ENCODE data around the gene PPP2R5E. TPM values are rescaled to one million over a fixed set of nuclear protein-coding genes. Genes with fewer than 3 reads are reported as not detected.

The PPP2R5E gene
- total and polyA plus RNA-seq, 2 donors (not counting 1 experiment from before 2014, with no cell fraction given): 18.5 to 38.8 TPM

GRCh38 chr14:63428486-63428885, 114.7 kb downstream of the PPP2R5E start:
- no peaks in the 10 kb centered on the region for H4K20me1 ChIP-seq (ENCODE audit: control insufficient read depth, extremely low read depth, insufficient read depth, low read length)
- DNase-seq (ENCODE audit: low read depth in 2 of 2): no peak
- no peaks in the 10 kb centered on the region for H3K36me3 ChIP-seq (ENCODE audit: control insufficient read depth, insufficient read depth, low read length)
- no peak for TF ChIP-seq CTCF (conservative IDR thresholded peaks at IDR 0.05 in 1 of 2, IDR thresholded peaks at IDR 0.05 in 1 of 2; ENCODE audit: low read depth in 1 of 2, low read length in 2 of 2)
- TF ChIP-seq EZH2 (IDR thresholded peaks at IDR 0.05; ENCODE audit: low read length, missing control alignments): no peak
- no peak overlapping the region for H2AFZ ChIP-seq (ENCODE audit: low read length)
- H3K4me1 ChIP-seq (ENCODE audit: control insufficient read depth, extremely low read depth, insufficient read depth, low read length): no peaks in the 10 kb centered on the region
- no peaks in the 10 kb centered on the region for H3K27me3 ChIP-seq (ENCODE audit: control insufficient read depth, insufficient read depth, low read length)
- H3K4me3 ChIP-seq (replicated peaks in 1 of 4; ENCODE audit: control extremely low read depth in 1 of 4, insufficient read depth in 1 of 4, low read depth in 3 of 4, low read length in 4 of 4): no peak overlapping the region
- H3K79me2 ChIP-seq (ENCODE audit: control insufficient read depth, insufficient read depth, low read length): peaks cover 13% of the 10 kb centered on the region
- H3K4me2 ChIP-seq (ENCODE audit: extremely low read depth, insufficient read depth, low read length): no peak overlapping the region
- no peak overlapping the region for H3K27ac ChIP-seq (ENCODE audit: insufficient read depth, low read length)
- H3K9me3 ChIP-seq (ENCODE audit: control insufficient read depth, insufficient read depth, low read depth, low read length): no peaks in the 10 kb centered on the region
- H3K9ac ChIP-seq (ENCODE audit: insufficient read depth, low read length): no peak overlapping the region

GRCh38 chr14:63426838-63427352, 116.3 kb downstream of the PPP2R5E start:
- Histone ChIP-seq H2AFZ (ENCODE audit: low read length) (no peak overlapping the region), H3K36me3 (ENCODE audit: control insufficient read depth, insufficient read depth, low read length) (no peaks in the 10 kb centered on the region), H3K4me1 (ENCODE audit: control insufficient read depth, extremely low read depth, insufficient read depth, low read length) (no peaks in the 10 kb centered on the region), H4K20me1 (ENCODE audit: control insufficient read depth, extremely low read depth, insufficient read depth, low read length) (no peaks in the 10 kb centered on the region), H3K4me2 (ENCODE audit: extremely low read depth, insufficient read depth, low read length) (no peak overlapping the region), H3K9me3 (ENCODE audit: control insufficient read depth, insufficient read depth, low read depth, low read length) (no peaks in the 10 kb centered on the region), H3K4me3 (replicated peaks in 1 of 4; ENCODE audit: control extremely low read depth in 1 of 4, insufficient read depth in 1 of 4, low read depth in 3 of 4, low read length in 4 of 4) (no peak overlapping the region), H3K9ac (ENCODE audit: insufficient read depth, low read length) (no peak overlapping the region), H3K79me2 (ENCODE audit: control insufficient read depth, insufficient read depth, low read length) (peaks cover 4% of the 10 kb centered on the region), H3K27ac (ENCODE audit: insufficient read depth, low read length) (no peak overlapping the region), H3K27me3 (ENCODE audit: control insufficient read depth, insufficient read depth, low read length) (no peaks in the 10 kb centered on the region)
- peak in 1 of 2 donors; percentile 45 for DNase-seq (ENCODE audit: low read depth in 2 of 2)
- TF ChIP-seq EZH2 (IDR thresholded peaks at IDR 0.05; ENCODE audit: low read length, missing control alignments) (no peak), CTCF (conservative IDR thresholded peaks at IDR 0.05 in 1 of 2, IDR thresholded peaks at IDR 0.05 in 1 of 2; ENCODE audit: low read depth in 1 of 2, low read length in 2 of 2) (no peak)

- Histone ChIP-seq H3K4me1 (ENCODE audit: control insufficient read depth, extremely low read depth, insufficient read depth, low read length) (no peaks in the 10 kb centered on the region), H3K4me3 (replicated peaks in 1 of 4; ENCODE audit: control extremely low read depth in 1 of 4, insufficient read depth in 1 of 4, low read depth in 3 of 4, low read length in 4 of 4) (no peak overlapping the region), H3K27me3 (ENCODE audit: control insufficient read depth, insufficient read depth, low read length) (no peaks in the 10 kb centered on the region), H4K20me1 (ENCODE audit: control insufficient read depth, extremely low read depth, insufficient read depth, low read length) (no peaks in the 10 kb centered on the region), H3K79me2 (ENCODE audit: control insufficient read depth, insufficient read depth, low read length) (no peaks in the 10 kb centered on the region), H3K36me3 (ENCODE audit: control insufficient read depth, insufficient read depth, low read length) (no peaks in the 10 kb centered on the region), H3K9ac (ENCODE audit: insufficient read depth, low read length) (no peak overlapping the region), H3K27ac (ENCODE audit: insufficient read depth, low read length) (no peak overlapping the region), H3K9me3 (ENCODE audit: control insufficient read depth, insufficient read depth, low read depth, low read length) (no peaks in the 10 kb centered on the region), H2AFZ (ENCODE audit: low read length) (no peak overlapping the region), H3K4me2 (ENCODE audit: extremely low read depth, insufficient read depth, low read length) (no peak overlapping the region)
- TF ChIP-seq CTCF (conservative IDR thresholded peaks at IDR 0.05 in 1 of 2, IDR thresholded peaks at IDR 0.05 in 1 of 2; ENCODE audit: low read depth in 1 of 2, low read length in 2 of 2) (no peak), EZH2 (IDR thresholded peaks at IDR 0.05; ENCODE audit: low read length, missing control alignments) (no peak)
- DNase-seq (ENCODE audit: low read depth in 2 of 2): no peak
Measured at GRCh38 chr14:63423889-63424288, 119.3 kb downstream of the PPP2R5E start.
